SK-N-MC (cell line): Measurements from ENCODE around the gene VEGFC.

Source experiments
- DNase-seq: peaks from one replicate; pipeline ENCODE4 v3.0.0-alpha.2; 2011; ENCODE audit warnings: low read depth, low spot score
- H3K27ac ChIP-seq: fragments of 200-600 bp; sonication (generic); 2 replicates; pipeline ENCODE4 v1.5.1; 2016; ENCODE audit warnings: mixed run types
- H3K36me3 ChIP-seq: fragments of 200-600 bp; sonication (generic); 2 replicates; pipeline ENCODE4 v1.6.1; 2017; ENCODE audit warnings: antibody characterized with exemption, low read length, mixed read lengths; ENCODE audit not compliant: insufficient read depth
- H3K4me3 ChIP-seq: fragments of 200-600 bp; sonication (generic); 2 replicates; pipeline ENCODE4 v1.5.1; 2016
- H3K9ac ChIP-seq: fragments of 200-600 bp; sonication (generic); 2 replicates; pipeline ENCODE4 v1.8.0; 2017; ENCODE audit warnings: mixed run types, mixed read lengths; ENCODE audit not compliant: insufficient read length
- H3K9me3 ChIP-seq: fragments of 200-600 bp; sonication (generic); 2 replicates; pipeline ENCODE4 v1.6.1; 2017; ENCODE audit warnings: low read depth, mild to moderate bottlenecking, antibody characterized with exemption, low read length, moderate library complexity, mixed read lengths
- EZH2 ChIP-seq: fragments of 200-600 bp; sonication (generic); IDR thresholded peaks from one replicate; pipeline ENCODE4 v1.6.1; 2017; ENCODE audit warnings: antibody characterized with exemption
- FOXP2 ChIP-seq: optimal IDR thresholded peaks from 2 replicates; pipeline ENCODE3; 2011; ENCODE audit warnings: mild to moderate bottlenecking, moderate library complexity; ENCODE audit not compliant: insufficient read depth; ENCODE audit errors: extremely low read length, control extremely low read depth
- POLR2AphosphoS5 ChIP-seq: IDR thresholded peaks from 2 replicates; pipeline ENCODE4 v1.6.1; 2012; ENCODE audit warnings: mild to moderate bottlenecking, low read depth, low read length, borderline replicate concordance

VEGFC gene

DNA sequence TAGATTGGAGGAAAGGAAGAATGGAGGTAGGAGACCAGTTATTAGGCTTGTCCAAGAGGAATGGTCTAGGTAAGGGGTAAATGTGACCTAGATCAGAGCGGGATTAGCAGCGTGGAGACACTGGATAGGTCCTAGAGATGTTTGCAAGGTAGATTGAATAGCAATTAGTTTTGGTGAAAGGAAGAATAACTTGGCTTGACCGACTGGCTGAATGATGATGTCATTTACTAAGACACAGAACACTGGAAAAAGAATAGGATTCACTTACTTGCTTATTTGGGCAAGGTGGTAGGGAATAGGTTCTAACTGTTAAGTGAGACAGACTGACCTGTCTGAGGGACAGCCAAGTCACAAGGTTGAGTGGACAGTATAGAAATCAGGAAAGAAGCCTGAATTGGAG lies 71.3 kb downstream of the VEGFC start:
- no peak for TF ChIP-seq POLR2AphosphoS5
- no peak for TF ChIP-seq FOXP2
- no peak for TF ChIP-seq EZH2
- no peaks in the 10 kb centered on the region for H3K9me3 ChIP-seq
- no peaks in the 10 kb centered on the region for H3K36me3 ChIP-seq
- H3K4me3 ChIP-seq = no peak overlapping the region
- H3K9ac ChIP-seq = no peak overlapping the region
- no peak overlapping the region for H3K27ac ChIP-seq
- DNase-seq = no peak

GRCh38 chr4:176718881-176719280 lies 73.8 kb downstream of the VEGFC start:
- H3K9me3 ChIP-seq = no peaks in the 10 kb centered on the region
- H3K27ac ChIP-seq = no peak overlapping the region
- H3K4me3 ChIP-seq = no peak overlapping the region
- DNase-seq = no peak
- TF ChIP-seq EZH2 = no peak
- no peak for TF ChIP-seq FOXP2
- no peak for TF ChIP-seq POLR2AphosphoS5
- H3K9ac ChIP-seq = no peak overlapping the region
- H3K36me3 ChIP-seq = no peaks in the 10 kb centered on the region

DNA sequence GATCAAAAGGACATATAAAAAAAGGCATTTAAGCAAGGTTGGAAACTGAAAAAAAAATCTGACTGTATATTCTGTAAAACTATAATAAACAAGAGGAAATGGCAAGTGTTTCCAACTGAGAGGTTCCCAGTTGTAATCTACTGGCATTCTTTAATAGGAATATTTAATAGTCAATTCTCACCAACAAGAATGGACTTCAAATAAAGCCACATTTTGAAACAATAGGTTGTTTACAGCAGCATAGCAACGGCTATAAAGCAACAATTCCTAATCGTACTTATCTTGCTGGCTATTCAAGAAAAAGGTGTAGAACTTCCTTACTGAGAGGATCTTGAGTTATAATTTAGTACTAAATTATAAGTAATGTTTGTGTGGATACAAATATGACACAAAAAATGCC lies 75.5 kb downstream of the VEGFC start:
- TF ChIP-seq FOXP2 = no peak
- no peak for TF ChIP-seq POLR2AphosphoS5
- no peak for TF ChIP-seq EZH2
- DNase-seq = no peak

DNA sequence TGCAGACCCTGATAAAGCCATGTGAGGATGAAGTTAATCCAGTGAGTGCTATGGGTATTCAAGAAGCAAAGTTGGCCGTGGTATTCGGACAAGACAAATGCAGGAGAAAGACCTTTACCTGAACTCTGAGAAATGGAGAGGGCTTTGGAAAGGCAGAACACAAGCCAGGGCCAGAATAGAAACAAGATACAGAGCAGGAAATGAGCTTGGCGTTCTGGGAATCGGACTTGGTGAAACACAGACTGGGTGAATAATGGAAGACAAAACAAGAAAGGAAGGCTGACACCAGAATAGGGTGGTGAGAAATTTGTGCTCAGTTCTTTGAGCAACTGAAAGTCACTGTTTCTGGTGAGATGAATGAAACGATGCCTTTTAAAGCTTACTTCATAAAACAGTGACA lies 83.3 kb downstream of the VEGFC start:
- no peak for TF ChIP-seq EZH2
- TF ChIP-seq FOXP2 = no peak
- no peak for TF ChIP-seq POLR2AphosphoS5
- Histone ChIP-seq H3K9ac (no peak overlapping the region), H3K27ac (no peak overlapping the region), H3K9me3 (no peaks in the 10 kb centered on the region), H3K4me3 (no peak overlapping the region), H3K36me3 (no peaks in the 10 kb centered on the region)
- DNase-seq = no peak

More for the DNA sequence above, 75.5 kb downstream of the VEGFC start:
- Histone ChIP-seq H3K9me3 (no peaks in the 10 kb centered on the region), H3K36me3 (no peaks in the 10 kb centered on the region), H3K4me3 (no peak overlapping the region), H3K27ac (no peak overlapping the region), H3K9ac (no peak overlapping the region)

GRCh38 chr4:176708771-176709311 lies 83.9 kb downstream of the VEGFC start:
- H3K9ac ChIP-seq = no peak overlapping the region
- TF ChIP-seq EZH2 (no peak), POLR2AphosphoS5 (no peak), FOXP2 (no peak)
- H3K4me3 ChIP-seq = no peak overlapping the region
- H3K36me3 ChIP-seq = no peaks in the 10 kb centered on the region
- no peak for DNase-seq
- H3K27ac ChIP-seq = no peak overlapping the region
- H3K9me3 ChIP-seq = no peaks in the 10 kb centered on the region

GRCh38 chr4:176690716-176691115 lies 102.0 kb downstream of the VEGFC start:
- H3K4me3 ChIP-seq = no peak overlapping the region
- no peak overlapping the region for H3K27ac ChIP-seq
- H3K36me3 ChIP-seq = no peaks in the 10 kb centered on the region
- DNase-seq = no peak
- no peaks in the 10 kb centered on the region for H3K9me3 ChIP-seq
- TF ChIP-seq FOXP2 (no peak), EZH2 (no peak), POLR2AphosphoS5 (no peak)
- H3K9ac ChIP-seq = no peak overlapping the region

DNA sequence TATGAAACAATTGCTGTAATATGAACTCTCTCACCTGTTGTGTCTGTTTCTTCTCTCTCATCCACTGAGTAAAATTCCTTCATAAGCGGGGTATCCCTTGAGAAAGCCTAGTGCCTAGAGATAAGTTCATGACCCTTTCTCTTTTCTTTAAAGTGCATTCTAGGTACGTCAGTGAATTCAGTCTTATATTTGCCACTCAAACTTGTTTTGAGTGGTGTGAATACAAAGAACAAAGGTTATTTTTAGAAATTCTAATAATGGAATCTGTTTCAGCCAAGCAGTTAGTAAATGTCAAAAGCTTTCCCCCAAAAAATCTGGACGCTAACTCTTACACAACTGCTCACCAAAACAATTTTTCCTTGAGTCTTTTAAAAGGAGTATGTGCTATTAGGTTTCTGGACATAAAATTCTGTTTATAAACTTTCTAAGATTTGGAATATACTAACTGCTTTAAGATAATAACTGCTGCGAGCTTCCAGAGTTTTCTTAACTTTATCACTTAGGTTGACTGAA lies 112.0 kb downstream of the VEGFC start:
- no peak overlapping the region for H3K27ac ChIP-seq
- no peak for DNase-seq
- H3K9ac ChIP-seq = no peak overlapping the region
- H3K9me3 ChIP-seq = no peaks in the 10 kb centered on the region
- H3K4me3 ChIP-seq = no peak overlapping the region
- no peaks in the 10 kb centered on the region for H3K36me3 ChIP-seq
- TF ChIP-seq POLR2AphosphoS5 (no peak), EZH2 (no peak), FOXP2 (no peak)

GRCh38 chr4:176676901-176677300 lies 115.8 kb downstream of the VEGFC start:
- Histone ChIP-seq H3K9ac (no peak overlapping the region), H3K27ac (no peak overlapping the region), H3K9me3 (no peaks in the 10 kb centered on the region), H3K4me3 (no peak overlapping the region), H3K36me3 (no peaks in the 10 kb centered on the region)
- no peak for DNase-seq
- TF ChIP-seq POLR2AphosphoS5 (no peak), FOXP2 (no peak), EZH2 (no peak)

GRCh38 chr4:176675810-176676209 lies 116.9 kb downstream of the VEGFC start:
- Histone ChIP-seq H3K27ac (no peak overlapping the region), H3K9me3 (no peaks in the 10 kb centered on the region), H3K9ac (no peak overlapping the region), H3K36me3 (no peaks in the 10 kb centered on the region), H3K4me3 (no peak overlapping the region)
- no peak for TF ChIP-seq POLR2AphosphoS5
- no peak for TF ChIP-seq FOXP2
- no peak for DNase-seq
